ENCODE results near the gene ABL2. TPM values are rescaled to one million over a fixed set of nuclear protein-coding genes. Genes with fewer than 3 reads are reported as not detected.

Gene ABL2
- total RNA-seq, 1 experiment from 2014 or later: 38.3 TPM

GRCh38 chr1:179154437-179154836 is 75.0 kb downstream of the ABL2 start:
- DNase-seq (ENCODE audit: low read depth, low spot score) (no peak), ATAC-seq (no peak)
- in situ Hi-C loops (cut with HindIII; ENCODE audit: low pct_unique_long_range_greater_than_20kb, low sequenced_read_pairs) (no loop called here), intact Hi-C loops (cut with micrococcal nuclease; ENCODE audit: unreplicated experiment) (no loop called here)
- Histone ChIP-seq H3K36me3 (ENCODE audit: control insufficient read depth, insufficient read depth, low read length) (no peaks in the 10 kb centered on the region), H3K4me3 (ENCODE audit: low read depth in 2 of 2, low read length in 2 of 2) (no peak overlapping the region), H3K9me3 (ENCODE audit: control insufficient read depth, insufficient read depth, low read depth, low read length) (no peaks in the 10 kb centered on the region), H3K27ac (ENCODE audit: low read length) (no peak overlapping the region), H3K4me1 (ENCODE audit: control insufficient read depth, insufficient read depth, low read length) (no peaks in the 10 kb centered on the region), H3K27me3 (ENCODE audit: control insufficient read depth, insufficient read depth, low read length) (no peaks in the 10 kb centered on the region)
- TF ChIP-seq REST (IDR thresholded peaks at IDR 0.05; ENCODE audit: insufficient read depth in 1 of 2, low read depth in 2 of 2, low read length in 1 of 2): no peak
- no peak for TF ChIP-seq CTCF (IDR thresholded peaks at IDR 0.05)
- TF ChIP-seq POLR2AphosphoS5 (IDR thresholded peaks at IDR 0.05; ENCODE audit: low read depth, low read length): no peak
- TF ChIP-seq TCF7L2 (IDR thresholded peaks at IDR 0.05; ENCODE audit: low read depth, low read length): no peak
- no peak for TF ChIP-seq SIN3A (IDR thresholded peaks at IDR 0.05; ENCODE audit: borderline replicate concordance, insufficient read depth, low read depth, low read length)
- ChIA-PET POLR2A (no interaction called here), CTCF (no interaction called here)
- BruUV-seq (replicated peaks): no TSS peak

- no peaks in the 10 kb centered on the region for H3K36me3 ChIP-seq (ENCODE audit: control insufficient read depth, insufficient read depth, low read length)
- in situ Hi-C loops (cut with HindIII; ENCODE audit: low pct_unique_long_range_greater_than_20kb, low sequenced_read_pairs): no loop called here
- no TSS peak for BruUV-seq (replicated peaks)
- intact Hi-C loops (cut with micrococcal nuclease; ENCODE audit: unreplicated experiment): no loop called here
- H3K27ac ChIP-seq (ENCODE audit: low read length): no peak overlapping the region
- no peak for ATAC-seq
- no peaks in the 10 kb centered on the region for H3K4me1 ChIP-seq (ENCODE audit: control insufficient read depth, insufficient read depth, low read length)
- ChIA-PET POLR2A (no interaction called here), CTCF (interaction anchor here (0.6 kb wide), 1 partner anchor 24 kb away, joined by 7 read pairs; no protein-coding TSS in a partner anchor)
- no peak overlapping the region for H3K4me3 ChIP-seq (ENCODE audit: low read depth in 2 of 2, low read length in 2 of 2)
- H3K27me3 ChIP-seq (ENCODE audit: control insufficient read depth, insufficient read depth, low read length): no peaks in the 10 kb centered on the region
- TF ChIP-seq REST (IDR thresholded peaks at IDR 0.05; ENCODE audit: insufficient read depth in 1 of 2, low read depth in 2 of 2, low read length in 1 of 2): no peak
- no peak for TF ChIP-seq POLR2AphosphoS5 (IDR thresholded peaks at IDR 0.05; ENCODE audit: low read depth, low read length)
- TF ChIP-seq TCF7L2 (IDR thresholded peaks at IDR 0.05; ENCODE audit: low read depth, low read length): no peak
- TF ChIP-seq SIN3A (IDR thresholded peaks at IDR 0.05; ENCODE audit: borderline replicate concordance, insufficient read depth, low read depth, low read length): no peak
- no peak for TF ChIP-seq CTCF (IDR thresholded peaks at IDR 0.05)
- no peak for DNase-seq (ENCODE audit: low read depth, low spot score)
- H3K9me3 ChIP-seq (ENCODE audit: control insufficient read depth, insufficient read depth, low read depth, low read length): no peaks in the 10 kb centered on the region
These were observed 76.3 kb downstream of the ABL2 start for GRCh38 chr1:179153217-179153616.

Data from Panc1 (cell line).